Lower lobe of right lung (tissue), 2 donors: ENCODE data around the gene XPA. TPM values are rescaled to one million over a fixed set of nuclear protein-coding genes. Genes with fewer than 3 reads are reported as not detected.

Experiments used
- ATAC-seq, 2 donors: fragments of 200-7000 bp; cut with Tn5 transposase; one replicate each; pipeline ENCODE4 v1.9.1; 2020 to 2022; ENCODE audit warnings: mild to moderate bottlenecking in 2 of 2, moderate library complexity in 2 of 2
- DNase-seq: peaks from one replicate; pipeline ENCODE4 v3.0.0-alpha.2; 2020
- H3K27ac ChIP-seq: fragments of 200-600 bp; one replicate; pipeline ENCODE4 v1.8.0; 2022
- H3K27me3 ChIP-seq: fragments of 200-600 bp; one replicate; pipeline ENCODE4 v1.8.0; 2022; ENCODE audit warnings: low read depth
- H3K36me3 ChIP-seq: fragments of 200-600 bp; one replicate; pipeline ENCODE4 v1.8.0; 2022; ENCODE audit warnings: mild to moderate bottlenecking
- H3K4me1 ChIP-seq: fragments of 200-600 bp; one replicate; pipeline ENCODE4 v1.8.0; 2022
- H3K4me3 ChIP-seq: fragments of 200-600 bp; one replicate; pipeline ENCODE4 v1.8.0; 2022; ENCODE audit warnings: mild to moderate bottlenecking
- H3K9me3 ChIP-seq: fragments of 200-600 bp; one replicate; pipeline ENCODE4 v1.8.0; 2022
- intact Hi-C: fragments of 100-400 bp; cut with DNase I; formaldehyde crosslinking; loops from one replicate; pipeline ENCODE4 v1.11.0; 2022
- total RNA-seq: library from RNA; stranded (reverse); fragmentation: NEBNext Ultra II Directional; extraction: Animal tissue kit (Norgen Biotek cat#: 25700); gene quantifications from one replicate; pipeline ENCODE4 v1.2.1, GENCODE V29; 2021
- TF ChIP-seq, protein P1 (sequence below): fragments of 200-600 bp; IDR thresholded peaks from one replicate; pipeline ENCODE4 v1.8.0; 2022; ENCODE audit warnings: antibody characterized with exemption, mild to moderate bottlenecking
- donor health status: DM: no; HTN: yes; CAD: no; lungs with severe emphysema.

Gene XPA
- total RNA-seq, 1 donor from 2014 or later = 11.3 TPM

DNA sequence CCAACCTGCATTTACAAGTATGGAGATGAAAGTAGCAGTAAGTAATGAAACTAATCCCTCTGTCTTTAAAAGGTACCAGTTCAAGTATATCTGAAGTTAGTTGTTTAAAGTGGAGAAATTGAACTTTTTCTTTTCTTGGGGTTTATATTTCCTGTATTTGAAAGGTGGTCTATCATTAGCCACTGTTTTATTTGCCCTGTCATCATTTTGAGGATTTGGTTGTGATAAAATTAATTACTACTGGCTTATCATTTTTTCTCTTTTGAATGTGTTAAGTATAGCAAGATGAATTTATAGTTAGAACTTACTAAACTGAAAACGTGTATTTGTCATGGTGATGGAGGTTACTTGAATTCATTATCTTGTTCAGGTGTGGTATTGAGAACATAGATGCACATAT lies 38.4 kb downstream of the XPA start:
- H3K9me3 ChIP-seq = no peaks in the 10 kb centered on the region
- peaks cover 100% of the 10 kb centered on the region for H3K36me3 ChIP-seq
- H3K4me3 ChIP-seq = no peak overlapping the region
- intact Hi-C loops = no loop called here
- DNase-seq (no peak), ATAC-seq (no peak)
- H3K27me3 ChIP-seq = no peaks in the 10 kb centered on the region
- TF ChIP-seq, protein P1, sequence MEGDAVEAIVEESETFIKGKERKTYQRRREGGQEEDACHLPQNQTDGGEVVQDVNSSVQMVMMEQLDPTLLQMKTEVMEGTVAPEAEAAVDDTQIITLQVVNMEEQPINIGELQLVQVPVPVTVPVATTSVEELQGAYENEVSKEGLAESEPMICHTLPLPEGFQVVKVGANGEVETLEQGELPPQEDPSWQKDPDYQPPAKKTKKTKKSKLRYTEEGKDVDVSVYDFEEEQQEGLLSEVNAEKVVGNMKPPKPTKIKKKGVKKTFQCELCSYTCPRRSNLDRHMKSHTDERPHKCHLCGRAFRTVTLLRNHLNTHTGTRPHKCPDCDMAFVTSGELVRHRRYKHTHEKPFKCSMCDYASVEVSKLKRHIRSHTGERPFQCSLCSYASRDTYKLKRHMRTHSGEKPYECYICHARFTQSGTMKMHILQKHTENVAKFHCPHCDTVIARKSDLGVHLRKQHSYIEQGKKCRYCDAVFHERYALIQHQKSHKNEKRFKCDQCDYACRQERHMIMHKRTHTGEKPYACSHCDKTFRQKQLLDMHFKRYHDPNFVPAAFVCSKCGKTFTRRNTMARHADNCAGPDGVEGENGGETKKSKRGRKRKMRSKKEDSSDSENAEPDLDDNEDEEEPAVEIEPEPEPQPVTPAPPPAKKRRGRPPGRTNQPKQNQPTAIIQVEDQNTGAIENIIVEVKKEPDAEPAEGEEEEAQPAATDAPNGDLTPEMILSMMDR = no peak
- no peak overlapping the region for H3K27ac ChIP-seq
- H3K4me1 ChIP-seq = no peaks in the 10 kb centered on the region

DNA sequence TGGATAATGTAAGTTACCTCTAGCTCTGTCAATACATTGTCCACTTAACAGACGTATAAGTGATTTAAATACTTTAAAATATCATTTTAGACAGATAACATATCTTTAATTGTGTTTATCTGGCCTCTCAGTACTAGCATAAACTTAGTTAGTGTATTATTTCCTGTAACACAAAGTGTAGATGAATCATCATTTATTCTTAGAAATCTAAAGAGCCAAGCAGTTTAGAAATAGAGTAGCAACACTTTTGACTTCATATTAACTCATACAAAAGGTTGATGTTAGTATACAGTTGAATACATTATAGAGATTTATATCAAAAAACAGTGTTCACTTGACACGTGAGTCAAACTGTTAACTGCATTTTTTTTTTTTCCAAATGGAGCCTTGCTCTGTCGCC lies 45.5 kb downstream of the XPA start:
- TF ChIP-seq, protein P1 = no peak
- no peaks in the 10 kb centered on the region for H3K4me1 ChIP-seq
- H3K36me3 ChIP-seq = peaks cover 100% of the 10 kb centered on the region
- H3K27me3 ChIP-seq = no peaks in the 10 kb centered on the region
- ATAC-seq (no peak), DNase-seq (no peak)
- H3K4me3 ChIP-seq = no peak overlapping the region
- intact Hi-C loops = no loop called here
- no peak overlapping the region for H3K27ac ChIP-seq
- no peaks in the 10 kb centered on the region for H3K9me3 ChIP-seq

DNA sequence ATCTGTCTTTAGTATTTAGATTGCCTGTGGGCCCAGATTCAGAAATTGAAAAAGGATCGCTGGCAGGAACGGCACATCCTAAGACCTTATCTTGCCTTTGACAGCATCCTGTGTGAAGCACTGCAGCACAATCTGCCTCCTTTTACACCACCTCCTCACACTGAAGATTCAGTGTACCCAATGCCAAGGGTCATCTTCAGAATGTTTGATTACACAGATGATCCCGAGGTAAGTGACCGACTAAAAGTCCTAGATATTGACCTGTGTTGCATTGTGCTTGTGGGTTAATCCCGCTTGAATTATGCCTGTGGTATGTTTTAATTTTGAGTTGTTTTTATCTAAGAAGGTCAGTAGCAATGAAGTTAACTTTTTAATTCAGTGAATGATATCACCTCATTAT lies 49.1 kb downstream of the XPA start:
- TF ChIP-seq, protein P1 = no peak
- ATAC-seq (no peak), DNase-seq (no peak)
- no peaks in the 10 kb centered on the region for H3K9me3 ChIP-seq
- peaks cover 100% of the 10 kb centered on the region for H3K36me3 ChIP-seq
- no peaks in the 10 kb centered on the region for H3K4me1 ChIP-seq
- H3K27ac ChIP-seq = no peak overlapping the region
- H3K27me3 ChIP-seq = no peaks in the 10 kb centered on the region
- intact Hi-C loops = no loop called here
- no peak overlapping the region for H3K4me3 ChIP-seq

DNA sequence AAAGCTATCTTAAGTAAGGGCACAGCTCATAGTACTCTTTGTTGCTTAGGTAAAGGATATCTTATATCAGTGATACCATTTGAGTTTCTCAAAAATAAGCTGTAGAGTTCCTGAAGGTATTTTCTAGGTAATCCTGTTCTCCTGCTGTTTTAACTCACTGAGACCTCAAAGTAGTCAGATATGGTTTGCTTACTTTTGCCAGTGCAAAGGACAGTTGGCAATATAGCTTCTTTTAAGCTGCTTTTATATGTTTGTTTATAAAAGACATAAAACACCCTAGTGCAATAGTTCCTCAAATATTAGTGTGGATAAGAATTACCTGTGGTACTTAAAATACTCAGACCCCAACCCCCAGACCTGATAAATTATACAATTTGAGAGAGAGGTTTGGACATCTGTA lies 51.4 kb downstream of the XPA start:
- Histone ChIP-seq H3K27me3 (no peaks in the 10 kb centered on the region), H3K27ac (no peak overlapping the region), H3K4me1 (no peaks in the 10 kb centered on the region), H3K4me3 (no peak overlapping the region), H3K9me3 (no peaks in the 10 kb centered on the region), H3K36me3 (peaks cover 100% of the 10 kb centered on the region)
- DNase-seq (no peak), ATAC-seq (no peak)
- TF ChIP-seq, protein P1 = no peak
- intact Hi-C loops = no loop called here

DNA sequence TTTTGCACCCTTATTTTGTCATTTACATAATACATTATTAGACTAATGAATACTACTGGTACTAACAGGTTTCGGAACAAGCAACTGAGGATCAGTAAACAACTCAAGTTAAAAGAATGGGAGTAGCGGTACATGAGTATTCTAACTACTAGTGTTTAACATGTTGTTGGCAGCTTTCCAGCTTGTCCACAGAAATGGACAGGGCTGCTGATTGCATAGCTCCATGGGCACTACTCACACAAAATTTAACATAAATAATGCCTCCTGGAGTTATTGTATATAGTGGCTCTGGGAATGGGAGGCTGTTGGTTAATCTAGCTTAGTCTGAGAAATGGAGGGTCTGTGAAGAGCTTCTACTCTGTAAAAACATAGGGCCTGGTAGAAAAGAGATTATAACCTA lies 56.8 kb downstream of the XPA start:
- H3K27ac ChIP-seq = no peak overlapping the region
- intact Hi-C loops = no loop called here
- TF ChIP-seq, protein P1 = no peak
- no peaks in the 10 kb centered on the region for H3K9me3 ChIP-seq
- no peak overlapping the region for H3K4me3 ChIP-seq
- H3K27me3 ChIP-seq = no peaks in the 10 kb centered on the region
- ATAC-seq = no peak
- peaks cover 41% of the 10 kb centered on the region for H3K4me1 ChIP-seq
- peaks cover 49% of the 10 kb centered on the region for H3K36me3 ChIP-seq
- DNase-seq = no peak

- Histone ChIP-seq H3K4me1 (peaks cover 52% of the 10 kb centered on the region), H3K4me3 (no peak overlapping the region), H3K27ac (no peak overlapping the region), H3K9me3 (no peaks in the 10 kb centered on the region), H3K27me3 (no peaks in the 10 kb centered on the region), H3K36me3 (peaks cover 33% of the 10 kb centered on the region)
- DNase-seq (no peak), ATAC-seq (no peak)
- intact Hi-C loops = no loop called here
- TF ChIP-seq, protein P1 = no peak
Measured at GRCh38 chr9:97638666-97639065, 58.5 kb downstream of the XPA start.
